Neural crest cell (in vitro differentiated cells): ENCODE data around the gene MPZL3. TPM values are rescaled to one million over a fixed set of nuclear protein-coding genes. Genes with fewer than 3 reads are reported as not detected.

ENCODE experiments used
- DNase-seq: peaks from one replicate; pipeline ENCODE4 v3.0.0; 2021; ENCODE audit warnings: low read depth, mixed read lengths, low spot score
- H3K27ac Mint-ChIP-seq: one replicate; pipeline ENCODE4 v1.8.0; 2021; ENCODE audit warnings: mild to moderate bottlenecking, mixed read lengths; ENCODE audit not compliant: unreplicated experiment
- H3K27me3 Mint-ChIP-seq: 2 replicates; pipeline ENCODE4 v1.8.0; 2021; ENCODE audit warnings: low read depth, mild to moderate bottlenecking, mixed read lengths
- H3K36me3 Mint-ChIP-seq: 2 replicates; pipeline ENCODE4 v1.8.0; 2021; ENCODE audit warnings: low read depth, mild to moderate bottlenecking, mixed read lengths
- H3K4me1 Mint-ChIP-seq: 2 replicates; pipeline ENCODE4 v1.8.0; 2021; ENCODE audit warnings: mixed read lengths
- H3K4me3 Mint-ChIP-seq: one replicate; pipeline ENCODE4 v1.8.0; 2021; ENCODE audit warnings: mild to moderate bottlenecking, mixed read lengths
- H3K9me3 Mint-ChIP-seq: 2 replicates; pipeline ENCODE4 v1.8.0; 2021; ENCODE audit warnings: mixed read lengths
- CTCF ChIP-seq: fragments of 200-600 bp; sonication (generic); conservative IDR thresholded peaks from 2 replicates; pipeline ENCODE4 v1.5.0; 2021; ENCODE audit warnings: antibody characterized with exemption, mild to moderate bottlenecking
- total RNA-seq: library from RNA; stranded (reverse); gene quantifications from 2 replicates; pipeline ENCODE4 v1.2.1, GENCODE V29; 2021

The MPZL3 gene
- total RNA-seq, 1 donor from 2014 or later = 0.35 TPM

DNA sequence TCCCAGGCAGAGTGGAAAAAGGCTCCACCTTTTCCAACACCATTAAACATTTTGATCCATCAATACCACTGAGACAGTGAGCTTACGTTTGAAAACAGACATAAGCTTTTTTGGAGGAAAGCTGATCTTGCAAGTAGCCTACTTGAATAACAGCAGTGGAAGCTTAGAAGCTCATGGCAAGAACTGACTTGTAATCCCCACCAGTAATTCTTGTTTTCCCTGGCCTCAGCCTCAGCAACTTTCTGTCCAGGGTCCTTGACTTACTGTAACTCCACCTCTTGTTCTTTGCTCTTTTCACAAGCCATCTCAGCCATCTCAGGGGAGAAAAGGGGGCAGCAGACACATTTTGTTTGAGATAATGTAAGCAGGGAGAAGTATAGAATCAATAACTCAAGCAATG is 24.3 kb upstream of the MPZL3 start:
- no peak overlapping the region for H3K4me3 Mint-ChIP-seq
- TF ChIP-seq CTCF = no peak
- no peak for DNase-seq
- no peak overlapping the region for H3K27ac Mint-ChIP-seq
- H3K9me3 Mint-ChIP-seq = no peaks in the 10 kb centered on the region
- peaks cover 70% of the 10 kb centered on the region for H3K27me3 Mint-ChIP-seq
- no peaks in the 10 kb centered on the region for H3K36me3 Mint-ChIP-seq
- no peaks in the 10 kb centered on the region for H3K4me1 Mint-ChIP-seq

- Mint-ChIP-seq H3K27ac (no peak overlapping the region), H3K9me3 (no peaks in the 10 kb centered on the region)
Observed at GRCh38 chr11:118275176-118275575, 23.0 kb upstream of the MPZL3 start.

DNA sequence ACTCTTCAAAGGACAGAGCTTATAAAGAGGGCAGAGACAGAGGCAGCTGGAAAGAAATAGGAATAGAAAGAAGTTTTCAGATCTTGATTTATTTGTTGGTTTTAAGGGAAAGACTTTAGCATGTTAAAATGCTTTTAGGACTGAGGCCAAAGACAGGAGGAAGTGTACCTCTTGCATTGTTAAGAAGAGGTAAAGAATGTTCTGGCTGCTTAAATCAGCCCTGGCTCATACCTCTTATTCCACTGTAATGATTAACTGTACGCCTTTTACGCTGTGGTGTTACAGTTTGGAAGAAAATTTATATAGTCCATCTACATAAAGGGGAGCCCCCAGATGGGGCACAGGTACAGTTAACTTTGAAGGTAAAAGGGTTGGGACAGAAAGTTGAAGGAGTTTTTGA is 22.0 kb upstream of the MPZL3 start:
- no peaks in the 10 kb centered on the region for H3K4me1 Mint-ChIP-seq

More at GRCh38 chr11:118275176-118275575, 23.0 kb upstream of the MPZL3 start:
- peaks cover 78% of the 10 kb centered on the region for H3K27me3 Mint-ChIP-seq
- no peak for DNase-seq
- no peak for TF ChIP-seq CTCF
- H3K4me1 Mint-ChIP-seq = no peaks in the 10 kb centered on the region
- no peaks in the 10 kb centered on the region for H3K36me3 Mint-ChIP-seq
- no peak overlapping the region for H3K4me3 Mint-ChIP-seq

DNA sequence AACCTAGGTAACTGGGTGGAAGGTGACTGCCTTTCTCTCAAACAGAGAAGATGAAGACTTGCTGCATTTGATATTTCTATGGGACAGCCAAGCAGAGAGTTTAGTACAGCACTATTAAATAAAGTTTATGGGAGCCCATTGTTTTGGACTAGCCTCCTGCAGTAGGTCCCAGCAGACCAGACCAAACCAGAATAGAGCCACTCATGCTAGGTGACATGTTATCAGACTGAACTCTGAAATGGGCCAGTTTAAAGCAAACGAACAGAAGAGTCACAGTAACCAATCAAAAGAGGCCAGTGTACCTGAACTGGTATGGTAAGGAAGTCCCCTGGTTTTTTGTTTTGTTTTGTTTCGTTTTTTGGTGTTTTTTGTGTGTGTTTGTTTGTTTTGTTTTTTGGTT is 19.8 kb upstream of the MPZL3 start:
- Mint-ChIP-seq H3K4me3 (no peak overlapping the region), H3K27ac (no peak overlapping the region), H3K36me3 (no peaks in the 10 kb centered on the region), H3K9me3 (no peaks in the 10 kb centered on the region), H3K27me3 (peaks cover 86% of the 10 kb centered on the region), H3K4me1 (no peaks in the 10 kb centered on the region)
- TF ChIP-seq CTCF = no peak
- no peak for DNase-seq

More for the DNA sequence above, 22.0 kb upstream of the MPZL3 start:
- no peak overlapping the region for H3K4me3 Mint-ChIP-seq
- no peak for DNase-seq
- H3K36me3 Mint-ChIP-seq = no peaks in the 10 kb centered on the region
- TF ChIP-seq CTCF = no peak
- no peak overlapping the region for H3K27ac Mint-ChIP-seq
- peaks cover 80% of the 10 kb centered on the region for H3K27me3 Mint-ChIP-seq
- no peaks in the 10 kb centered on the region for H3K9me3 Mint-ChIP-seq

DNA sequence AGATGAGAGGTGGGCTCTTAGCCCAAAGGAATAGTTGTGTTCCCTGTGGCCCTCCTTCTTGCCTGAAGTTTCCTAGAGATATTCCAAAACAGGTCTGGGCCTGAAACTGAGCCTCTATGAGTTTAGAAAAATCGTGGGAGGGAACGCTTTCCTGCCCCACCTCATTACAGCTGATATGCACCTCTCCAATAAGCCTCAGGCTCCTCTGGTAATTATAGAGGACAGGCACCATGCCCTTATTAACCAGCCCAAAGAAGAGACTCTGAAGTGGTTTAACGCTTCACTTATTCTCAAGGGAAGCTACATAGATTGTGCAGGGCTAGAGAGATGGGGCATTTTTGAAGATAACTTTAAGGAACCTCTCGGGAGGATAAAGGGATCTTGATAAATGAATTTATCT is 15.3 kb upstream of the MPZL3 start:
- peaks cover 5% of the 10 kb centered on the region for H3K4me1 Mint-ChIP-seq
- peaks cover 93% of the 10 kb centered on the region for H3K27me3 Mint-ChIP-seq
- no peak for TF ChIP-seq CTCF
- no peak for DNase-seq
- no peaks in the 10 kb centered on the region for H3K36me3 Mint-ChIP-seq
- H3K27ac Mint-ChIP-seq = no peak overlapping the region
- H3K4me3 Mint-ChIP-seq = no peak overlapping the region
- no peaks in the 10 kb centered on the region for H3K9me3 Mint-ChIP-seq

DNA sequence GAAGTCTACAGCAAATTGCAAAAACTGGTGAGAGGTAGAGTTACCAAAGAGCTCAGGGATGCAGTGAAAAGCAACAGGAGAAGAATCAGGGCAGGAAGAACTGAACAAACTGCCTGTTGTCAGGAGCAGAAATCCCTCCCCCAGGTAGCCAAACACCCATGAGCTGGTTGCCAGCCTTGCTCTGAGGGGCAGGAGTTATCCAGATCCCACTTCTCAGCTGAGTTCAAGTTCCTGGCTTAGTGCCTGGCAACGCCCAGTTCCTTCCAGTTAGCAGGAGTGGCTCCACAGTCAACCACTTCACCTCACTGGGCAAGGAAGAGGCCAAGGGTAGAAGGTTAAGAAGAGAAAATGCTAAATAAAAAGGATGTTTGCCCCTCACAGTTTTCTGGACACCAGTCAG is 13.8 kb upstream of the MPZL3 start:
- Mint-ChIP-seq H3K9me3 (no peaks in the 10 kb centered on the region), H3K27me3 (peaks cover 96% of the 10 kb centered on the region), H3K4me3 (no peak overlapping the region), H3K4me1 (peaks cover 5% of the 10 kb centered on the region), H3K27ac (no peak overlapping the region), H3K36me3 (no peaks in the 10 kb centered on the region)
- no peak for DNase-seq
- TF ChIP-seq CTCF = no peak
